SIG-M5 treated with dmso at 0.1 percent for 504 hours (cell line): ENCODE measurements around the gene STX18.

ENCODE experiments used
- DNase-seq: peaks from one replicate; lab custom pipeline; 2025; ENCODE audit not compliant: unreplicated experiment; lab: John Stamatoyannopoulos, UW

Gene STX18

DNA sequence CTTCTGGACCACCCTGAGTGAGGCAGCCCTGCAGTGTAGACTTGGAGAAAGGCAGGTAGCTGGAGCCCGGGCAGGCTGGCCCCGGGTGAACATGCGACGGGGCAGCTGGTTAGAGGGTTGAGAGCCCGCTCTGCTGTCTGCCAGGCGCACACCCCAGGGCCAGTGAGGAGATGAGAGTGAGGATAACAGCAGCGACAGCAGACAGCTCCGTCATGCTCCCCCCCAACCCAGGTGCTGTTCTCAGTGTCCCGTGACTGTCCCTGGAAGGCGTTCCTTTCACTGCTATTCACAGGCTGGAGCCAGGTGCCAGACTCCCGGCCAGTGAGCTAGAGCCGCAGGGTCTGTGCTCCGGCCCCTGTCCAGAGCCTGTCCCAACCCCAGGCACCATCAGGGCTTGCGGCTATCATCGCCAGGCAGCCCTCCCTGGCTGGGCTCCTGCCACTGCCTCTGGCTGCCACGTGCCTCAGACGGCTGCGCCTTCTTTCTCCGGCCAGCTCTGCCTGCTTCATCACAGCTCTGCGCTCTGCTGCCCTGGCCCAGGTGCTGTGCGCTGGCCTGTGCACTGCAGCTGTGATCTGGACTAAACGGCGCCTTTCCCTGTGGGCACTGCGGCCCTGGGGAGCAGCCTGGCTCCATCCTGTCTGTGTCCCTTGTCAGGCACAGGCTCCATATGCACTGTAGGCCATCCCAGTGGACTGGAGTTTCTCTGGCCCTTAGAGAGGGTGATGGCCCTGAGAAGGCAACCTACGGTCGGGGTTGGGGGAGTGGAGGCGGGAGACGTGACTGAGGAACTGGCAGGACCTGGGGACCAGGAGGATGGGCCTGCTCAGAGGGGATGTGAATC lies 135.2 kb downstream of the STX18 start:
- no peak for DNase-seq

GRCh38 chr4:4405358-4405962 lies 136.4 kb downstream of the STX18 start:
- no peak for DNase-seq

DNA sequence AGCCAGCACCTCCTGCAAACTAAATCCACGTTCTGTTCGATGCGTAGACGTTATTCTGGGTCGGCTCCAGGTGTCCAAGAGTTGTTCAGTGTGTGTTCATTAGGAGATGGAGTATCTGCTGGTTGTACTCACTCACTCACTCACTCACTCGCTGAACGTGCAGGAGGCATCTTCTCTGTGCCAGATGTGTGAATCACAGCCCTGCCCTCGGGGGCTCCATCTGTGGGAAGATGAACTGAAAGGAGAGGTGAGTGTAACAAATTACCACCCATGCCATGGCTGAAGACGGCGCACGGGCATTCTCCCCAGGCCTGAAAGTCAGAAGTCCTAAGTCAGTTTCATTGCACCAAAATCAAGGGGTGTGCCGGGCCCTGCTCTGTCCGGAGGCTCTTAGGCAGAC lies 138.9 kb downstream of the STX18 start:
- DNase-seq = no peak

- no peak for DNase-seq
Measured at GRCh38 chr4:4401036-4401435, 140.8 kb downstream of the STX18 start.

DNA sequence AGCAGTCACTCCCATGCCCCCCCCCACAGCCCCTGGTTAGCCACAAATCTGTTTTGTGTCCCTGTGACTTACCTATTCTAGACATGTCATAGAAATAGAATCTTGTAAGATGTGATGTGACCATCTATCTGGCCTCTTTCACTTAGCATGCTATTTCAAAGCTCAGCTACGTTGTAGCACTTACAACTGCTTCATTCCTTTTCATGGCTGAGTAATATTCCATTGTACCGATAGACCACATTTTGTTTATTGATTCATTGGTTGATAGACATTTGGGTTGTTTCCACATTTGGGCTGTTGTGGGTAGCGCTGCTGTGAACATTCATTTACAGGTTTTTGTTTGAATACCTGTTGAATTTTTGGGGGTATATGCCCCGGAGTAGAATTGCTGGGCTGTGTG lies 143.4 kb downstream of the STX18 start:
- no peak for DNase-seq

- DNase-seq = no peak
Measured at GRCh38 chr4:4397441-4397819, 144.4 kb downstream of the STX18 start.

DNA sequence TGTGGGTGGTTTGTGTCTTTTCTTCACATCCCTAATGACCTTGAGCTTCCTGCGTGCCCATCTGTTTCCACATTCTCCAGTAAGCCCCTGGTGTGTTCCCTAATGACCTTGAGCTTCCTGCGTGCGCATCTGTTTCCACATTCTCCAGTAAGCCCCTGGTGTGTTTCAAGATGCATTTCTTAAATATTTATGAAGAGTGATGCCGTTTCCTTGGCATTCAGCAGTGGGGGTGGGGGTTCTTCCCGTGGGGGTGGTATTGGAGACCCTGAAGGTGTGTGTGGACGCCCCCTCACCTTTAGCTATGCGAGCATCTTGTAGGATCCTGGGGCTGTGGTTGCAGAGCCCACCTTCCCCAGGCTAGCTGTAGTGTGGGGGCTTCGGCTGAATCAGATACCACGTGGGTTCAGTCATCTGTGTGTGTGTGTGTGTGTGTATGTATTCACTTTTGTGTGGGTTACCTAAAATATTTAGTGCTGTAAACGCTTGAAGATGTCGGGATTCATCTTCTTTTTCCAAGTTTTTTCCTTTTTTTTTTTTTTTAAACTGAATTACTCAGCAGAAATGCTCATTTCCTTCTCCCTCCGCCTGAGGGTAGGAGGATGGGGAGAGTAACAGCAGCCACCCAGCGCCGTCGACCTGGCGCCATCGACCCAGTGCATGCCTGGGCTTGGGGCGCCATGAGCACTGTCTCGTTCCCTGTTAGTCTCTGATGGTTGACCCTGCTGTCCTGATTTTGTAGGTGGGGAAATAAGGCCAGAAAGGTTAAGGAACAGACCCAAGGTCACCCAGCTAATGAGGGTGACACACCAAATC lies 145.0 kb downstream of the STX18 start:
- DNase-seq = no peak

DNA sequence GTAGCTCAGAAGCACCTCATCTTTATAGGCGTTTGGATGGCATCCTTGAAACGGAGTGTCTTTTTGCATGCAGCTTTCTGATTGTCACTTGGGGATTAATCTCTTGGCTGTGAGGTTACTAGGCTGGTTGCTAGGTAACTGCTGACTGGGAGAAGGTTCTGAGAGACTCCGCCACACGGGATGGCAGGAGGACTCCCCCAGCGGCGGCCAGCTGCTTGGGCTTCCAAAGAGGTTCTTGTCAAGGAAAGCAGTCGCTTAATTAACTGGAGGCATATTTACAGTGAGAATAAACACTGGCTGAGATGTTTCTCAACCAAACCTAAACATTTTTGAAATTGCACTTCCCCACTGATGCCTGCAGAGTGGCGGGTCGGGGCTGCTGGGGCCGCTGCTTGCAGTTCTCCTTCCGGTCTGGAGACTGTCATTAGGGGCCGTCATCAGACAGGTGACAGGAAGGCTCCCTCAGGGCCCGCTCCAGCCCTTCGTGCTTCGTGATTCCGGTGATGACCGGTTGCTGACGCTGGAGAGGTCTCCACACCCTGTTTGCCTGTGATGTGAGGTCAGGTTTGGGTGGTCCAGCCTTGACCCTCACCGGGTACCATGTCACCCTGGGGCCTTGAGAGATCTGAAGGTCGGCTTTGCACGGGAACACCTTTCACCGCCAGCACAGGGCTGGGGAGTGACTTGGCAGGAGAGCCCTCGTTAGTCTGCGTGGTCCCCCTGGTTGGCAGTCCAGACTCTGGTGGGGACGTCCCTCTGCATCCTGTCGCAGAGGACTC lies 145.8 kb downstream of the STX18 start:
- DNase-seq = no peak

- DNase-seq = no peak
Measured at GRCh38 chr4:4395371-4395770, 146.5 kb downstream of the STX18 start.

DNA sequence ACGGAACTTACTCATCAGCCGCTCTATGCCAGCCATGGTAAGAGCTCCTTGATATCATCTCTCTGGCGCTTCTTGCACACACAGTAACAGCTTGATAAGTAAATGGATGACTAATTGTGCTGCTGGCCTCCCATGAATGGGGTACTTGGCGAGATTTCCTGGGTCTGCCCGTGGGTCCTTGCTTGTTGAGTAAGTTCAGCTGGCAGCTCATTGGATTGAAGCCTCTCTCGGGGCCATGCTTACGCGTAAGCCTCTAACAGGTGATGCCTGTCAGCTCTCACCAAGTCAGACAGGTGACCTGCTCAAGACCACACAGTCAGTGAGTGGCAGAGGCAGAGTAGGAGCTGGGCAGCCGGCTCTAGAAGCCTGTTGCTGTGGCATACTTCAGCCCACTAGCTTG lies 147.2 kb downstream of the STX18 start:
- DNase-seq = no peak

GRCh38 chr4:4392501-4393183 lies 149.2 kb downstream of the STX18 start:
- no peak for DNase-seq

- no peak for DNase-seq
Measured at GRCh38 chr4:4391866-4392265, 150.0 kb downstream of the STX18 start.

- DNase-seq = no peak
Measured at GRCh38 chr4:4390515-4391240, 151.2 kb downstream of the STX18 start.

- no peak for DNase-seq
Measured at GRCh38 chr4:4390046-4390445, 151.8 kb downstream of the STX18 start.

- no peak for DNase-seq
Measured at GRCh38 chr4:4388836-4389575, 152.8 kb downstream of the STX18 start.

GRCh38 chr4:4388311-4388790 lies 153.5 kb downstream of the STX18 start:
- no peak for DNase-seq

DNA sequence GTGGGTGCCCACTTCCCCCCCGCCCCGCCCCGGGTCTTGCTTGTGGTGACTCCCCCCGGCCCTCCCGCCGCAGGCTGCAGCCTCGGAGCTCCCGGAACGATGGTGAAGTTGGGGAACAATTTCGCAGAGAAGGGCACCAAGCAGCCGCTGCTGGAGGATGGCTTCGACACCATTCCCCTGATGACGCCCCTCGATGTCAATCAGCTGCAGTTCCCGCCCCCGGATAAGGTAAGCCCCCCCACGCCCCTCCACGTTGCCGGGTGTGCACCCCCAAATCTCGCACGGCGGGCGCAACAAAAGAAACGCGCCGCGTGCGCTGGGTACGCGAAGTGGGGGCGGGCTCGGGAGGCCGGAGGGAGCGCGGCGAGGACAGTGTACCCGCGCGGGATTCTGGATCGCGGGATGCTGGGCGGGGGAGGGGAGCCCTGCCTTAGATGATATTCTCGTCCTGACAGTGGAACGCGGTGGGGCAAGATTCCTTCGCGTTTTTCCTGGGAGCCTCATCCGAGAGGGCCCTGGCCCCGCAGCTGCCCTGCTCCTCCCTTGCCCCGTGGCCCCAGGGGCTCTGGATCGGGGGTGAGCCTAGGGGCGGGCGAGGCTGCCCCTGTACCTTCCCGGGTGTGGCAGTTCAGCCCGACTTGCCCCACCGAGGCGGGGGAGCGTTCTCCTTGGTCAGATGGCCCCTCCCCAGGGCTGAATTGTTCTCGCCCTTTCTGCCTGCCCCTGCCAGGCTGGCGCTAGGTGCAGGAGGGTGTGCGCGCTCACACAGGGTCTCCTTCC lies 154.1 kb downstream of the STX18 start:
- DNase-seq = no peak

DNA sequence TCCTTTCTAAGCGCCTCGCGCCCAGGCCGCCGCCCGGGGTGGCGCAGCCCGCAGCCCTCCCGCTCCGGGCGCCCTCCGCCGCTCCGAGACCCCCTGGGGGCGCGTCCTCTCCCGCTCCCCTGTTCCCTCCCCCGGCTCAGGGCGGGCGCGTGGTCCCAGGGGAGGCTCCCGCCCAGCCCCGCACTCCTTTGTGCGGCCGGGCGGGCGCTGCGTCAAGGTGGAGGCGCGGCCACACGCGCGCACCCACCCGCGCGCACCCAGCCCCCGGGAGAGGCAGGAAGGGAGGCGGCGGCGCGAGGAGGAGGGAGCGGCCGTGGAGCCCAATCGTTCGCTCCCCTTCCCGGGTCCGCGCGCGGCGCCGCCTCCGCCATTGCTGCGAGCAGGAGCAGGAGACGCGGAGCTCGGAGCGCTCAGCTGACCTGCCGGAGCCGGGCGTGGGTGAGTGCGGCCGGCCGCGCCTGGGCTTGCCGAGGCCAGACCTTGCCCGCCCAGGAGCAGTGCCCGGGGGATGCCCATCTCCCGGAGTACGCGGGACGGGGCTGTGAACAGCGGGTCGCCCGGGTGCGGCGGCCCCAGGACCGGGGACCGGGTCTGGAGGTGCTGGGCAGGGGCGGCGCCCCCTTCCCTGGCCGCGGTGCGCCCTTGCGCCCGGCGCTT lies 155.0 kb downstream of the STX18 start, which contains the start of gene NSG1:
Gene NSG1 (plus strand): TSS at position 367 of the 657 bp plus-strand sequence. CDS start 528 bp downstream, outside the sequence.
- no peak for DNase-seq
